ENCODE results near the gene CHI3L1.

Gene CHI3L1

DNA sequence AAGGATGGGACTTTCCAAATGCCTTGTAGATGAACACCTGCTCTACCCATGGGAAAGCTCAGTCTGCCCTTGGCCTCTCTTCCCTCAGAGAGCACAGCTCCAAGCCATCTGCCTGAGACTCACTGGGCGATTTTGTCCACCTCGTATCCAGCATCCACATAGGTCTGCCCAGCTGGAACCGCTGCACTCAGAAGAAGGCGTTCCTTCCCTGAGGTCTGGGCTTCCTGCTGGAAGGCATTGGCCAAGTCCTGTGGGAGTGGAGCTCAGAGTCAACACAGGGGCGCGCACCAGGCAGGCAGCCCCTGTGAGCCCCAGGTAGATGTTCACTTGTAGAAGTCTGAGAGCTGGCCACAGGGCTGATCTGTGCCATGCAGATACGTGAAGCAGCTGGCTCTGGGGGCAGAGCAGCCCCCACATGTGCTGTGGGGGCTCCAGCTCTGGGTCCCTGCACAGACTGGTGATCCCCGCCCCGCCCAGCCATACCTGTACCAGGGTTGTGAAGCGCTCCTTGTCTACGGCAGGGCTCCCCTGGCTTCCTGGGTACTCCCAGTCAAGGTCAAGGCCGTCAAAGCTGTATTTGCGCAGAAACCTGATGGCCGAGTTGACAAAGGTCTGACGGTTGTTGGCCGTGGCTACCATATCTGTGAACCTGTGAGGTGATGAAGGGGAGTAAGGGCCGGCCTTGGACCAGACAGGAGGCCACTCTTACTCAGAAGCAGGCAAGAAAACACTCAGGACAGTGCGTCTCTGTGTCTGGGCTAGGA, 36.7 kb upstream of the CHI3L1 start:
- H3K4me3 ChIP-seq (ENCODE audit: control insufficient read depth, low read depth, low read length), result no peak overlapping the region
- TF ChIP-seq, protein P1, sequence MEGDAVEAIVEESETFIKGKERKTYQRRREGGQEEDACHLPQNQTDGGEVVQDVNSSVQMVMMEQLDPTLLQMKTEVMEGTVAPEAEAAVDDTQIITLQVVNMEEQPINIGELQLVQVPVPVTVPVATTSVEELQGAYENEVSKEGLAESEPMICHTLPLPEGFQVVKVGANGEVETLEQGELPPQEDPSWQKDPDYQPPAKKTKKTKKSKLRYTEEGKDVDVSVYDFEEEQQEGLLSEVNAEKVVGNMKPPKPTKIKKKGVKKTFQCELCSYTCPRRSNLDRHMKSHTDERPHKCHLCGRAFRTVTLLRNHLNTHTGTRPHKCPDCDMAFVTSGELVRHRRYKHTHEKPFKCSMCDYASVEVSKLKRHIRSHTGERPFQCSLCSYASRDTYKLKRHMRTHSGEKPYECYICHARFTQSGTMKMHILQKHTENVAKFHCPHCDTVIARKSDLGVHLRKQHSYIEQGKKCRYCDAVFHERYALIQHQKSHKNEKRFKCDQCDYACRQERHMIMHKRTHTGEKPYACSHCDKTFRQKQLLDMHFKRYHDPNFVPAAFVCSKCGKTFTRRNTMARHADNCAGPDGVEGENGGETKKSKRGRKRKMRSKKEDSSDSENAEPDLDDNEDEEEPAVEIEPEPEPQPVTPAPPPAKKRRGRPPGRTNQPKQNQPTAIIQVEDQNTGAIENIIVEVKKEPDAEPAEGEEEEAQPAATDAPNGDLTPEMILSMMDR (conservative IDR thresholded peaks at IDR 0.05; ENCODE audit: control insufficient read depth, insufficient read depth, low read depth, low read length), result no peak
- no peak for DNase-seq (ENCODE audit: low read depth)

GRCh38 chr1:203219934-203220333, 33.4 kb upstream of the CHI3L1 start:
- TF ChIP-seq, protein P1 (conservative IDR thresholded peaks at IDR 0.05; ENCODE audit: control insufficient read depth, insufficient read depth, low read depth, low read length), result no peak
- no peak overlapping the region for H3K4me3 ChIP-seq (ENCODE audit: control insufficient read depth, low read depth, low read length)
- no peak for DNase-seq (ENCODE audit: low read depth)

DNA sequence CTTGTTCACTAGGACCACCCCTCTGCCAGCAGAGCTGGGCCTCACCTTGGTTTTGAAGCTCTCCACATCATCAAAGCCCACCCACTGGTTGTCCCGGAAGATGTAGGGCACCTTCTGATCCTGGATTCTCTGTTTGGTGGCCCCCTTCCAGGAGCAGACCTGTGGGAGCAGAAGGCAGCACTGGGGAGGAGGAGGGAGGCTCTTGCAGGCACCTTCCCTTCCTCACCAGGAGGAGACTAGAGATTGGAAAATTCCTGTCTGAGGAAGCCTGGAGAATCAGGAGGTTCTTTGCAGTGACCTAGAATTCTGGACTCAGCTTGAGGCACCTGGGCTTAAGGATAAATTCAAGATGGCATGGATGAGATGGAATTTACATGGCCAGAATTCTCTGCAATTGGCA, 32.7 kb upstream of the CHI3L1 start:
- H3K4me3 ChIP-seq (ENCODE audit: control insufficient read depth, low read depth, low read length), result no peak overlapping the region
- TF ChIP-seq, protein P1 (conservative IDR thresholded peaks at IDR 0.05; ENCODE audit: control insufficient read depth, insufficient read depth, low read depth, low read length), result no peak
- DNase-seq (ENCODE audit: low read depth), result no peak

- no peak overlapping the region for H3K4me3 ChIP-seq (ENCODE audit: control insufficient read depth, low read depth, low read length)
- TF ChIP-seq, protein P1 (conservative IDR thresholded peaks at IDR 0.05; ENCODE audit: control insufficient read depth, insufficient read depth, low read depth, low read length), result no peak
- no peak for DNase-seq (ENCODE audit: low read depth)
Observed at GRCh38 chr1:203217668-203218067, 31.2 kb upstream of the CHI3L1 start.

DNA sequence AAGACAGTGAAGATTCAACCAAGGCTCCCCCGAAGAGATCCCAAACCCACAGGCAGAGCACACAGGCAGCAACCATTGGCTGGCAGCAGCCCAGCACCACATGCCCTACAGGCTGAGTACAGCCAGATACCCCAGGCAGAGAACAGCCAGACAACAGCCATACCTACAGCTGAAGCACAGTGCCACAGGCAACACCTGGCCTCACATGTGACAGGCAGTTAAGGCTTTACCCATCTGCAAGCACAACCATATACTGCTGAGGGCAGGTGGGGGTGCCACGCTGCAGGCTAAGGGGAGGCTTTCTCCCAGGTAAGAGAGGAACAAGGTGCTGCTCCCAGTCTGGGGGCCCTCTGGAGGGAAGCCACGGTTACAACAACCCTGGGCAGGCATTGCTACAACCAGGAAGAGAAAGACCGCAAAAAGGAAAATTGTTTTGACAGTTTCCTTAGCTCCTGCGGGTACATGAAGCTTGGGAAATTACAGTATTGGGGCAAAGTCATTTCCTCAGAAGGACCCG, 30.7 kb upstream of the CHI3L1 start:
- no peak for DNase-seq (ENCODE audit: low read depth)
- TF ChIP-seq, protein P1 (conservative IDR thresholded peaks at IDR 0.05; ENCODE audit: control insufficient read depth, insufficient read depth, low read depth, low read length), result no peak
- no peak overlapping the region for H3K4me3 ChIP-seq (ENCODE audit: control insufficient read depth, low read depth, low read length)

- no peak overlapping the region for H3K4me3 ChIP-seq (ENCODE audit: control insufficient read depth, low read depth, low read length)
- TF ChIP-seq, protein P1 (conservative IDR thresholded peaks at IDR 0.05; ENCODE audit: control insufficient read depth, insufficient read depth, low read depth, low read length), result peak; percentile 69
- DNase-seq (ENCODE audit: low read depth), result peak; percentile 68
Observed at GRCh38 chr1:203216274-203217138, 30.0 kb upstream of the CHI3L1 start.
